ENCODE results near the gene TDRD15.
"Not testable (repeated sequence)": the region's sequence is repeated elsewhere in the genome, so short reads cannot be mapped to it uniquely, and the experiment has no call there.

TDRD15 gene

GRCh38 chr2:21104030-21104660 lies 19.6 kb upstream of the TDRD15 start:
- Mint-ChIP-seq H3K27me3 (no peaks in the 10 kb centered on the region), H3K27ac (no peak overlapping the region), H3K9me3 (no peaks in the 10 kb centered on the region), H3K36me3 (no peaks in the 10 kb centered on the region), H3K4me1 (no peaks in the 10 kb centered on the region), H3K4me3 (no peak overlapping the region)
- CTCF ChIA-PET = no interaction called here
- no peak for DNase-seq

GRCh38 chr2:21111012-21111411 lies 12.8 kb upstream of the TDRD15 start:
- CTCF ChIA-PET = no interaction called here
- Mint-ChIP-seq H3K4me3 (no peak overlapping the region), H3K36me3 (no peaks in the 10 kb centered on the region), H3K27me3 (no peaks in the 10 kb centered on the region), H3K4me1 (no peaks in the 10 kb centered on the region), H3K9me3 (no peaks in the 10 kb centered on the region), H3K27ac (no peak overlapping the region)
- DNase-seq = no peak

- H3K4me3 Mint-ChIP-seq = no peak overlapping the region
- H3K27ac Mint-ChIP-seq = no peak overlapping the region
- DNase-seq = no peak
- no peaks in the 10 kb centered on the region for H3K4me1 Mint-ChIP-seq
- no peaks in the 10 kb centered on the region for H3K9me3 Mint-ChIP-seq
- CTCF ChIA-PET = interaction anchor here (0.6 to 4.2 kb wide), 6 partner anchors 71 to 667 kb away, joined by 3 to 28 read pairs (median 3); partner anchors contain the start of gene APOB
- no peaks in the 10 kb centered on the region for H3K27me3 Mint-ChIP-seq
- no peaks in the 10 kb centered on the region for H3K36me3 Mint-ChIP-seq
Measured at GRCh38 chr2:21117688-21118087, 6.1 kb upstream of the TDRD15 start.

GRCh38 chr2:21118302-21118920 lies 5.4 kb upstream of the TDRD15 start:
- H3K36me3 Mint-ChIP-seq = no peaks in the 10 kb centered on the region
- no peaks in the 10 kb centered on the region for H3K27me3 Mint-ChIP-seq
- DNase-seq = peak; percentile 26
- H3K4me3 Mint-ChIP-seq = no peak overlapping the region
- CTCF ChIA-PET = interaction anchor here (1.2 to 4.2 kb wide), 4 partner anchors 72 to 457 kb away, joined by 3 to 28 read pairs (median 8); partner anchors contain the start of gene APOB
- H3K9me3 Mint-ChIP-seq = no peaks in the 10 kb centered on the region
- H3K4me1 Mint-ChIP-seq = no peaks in the 10 kb centered on the region
- no peak overlapping the region for H3K27ac Mint-ChIP-seq

- H3K4me1 Mint-ChIP-seq = no peaks in the 10 kb centered on the region
- no peak overlapping the region for H3K27ac Mint-ChIP-seq
- H3K27me3 Mint-ChIP-seq = no peaks in the 10 kb centered on the region
- CTCF ChIA-PET = no interaction called here
- H3K4me3 Mint-ChIP-seq = no peak overlapping the region
- H3K36me3 Mint-ChIP-seq = no peaks in the 10 kb centered on the region
- H3K9me3 Mint-ChIP-seq = no peaks in the 10 kb centered on the region
- DNase-seq = no peak
Measured at GRCh38 chr2:21131861-21132260, 8.1 kb downstream of the TDRD15 start.

- no peak for DNase-seq
- Mint-ChIP-seq H3K4me3 (no peak overlapping the region), H3K4me1 (no peaks in the 10 kb centered on the region), H3K27me3 (no peaks in the 10 kb centered on the region), H3K27ac (no peak overlapping the region), H3K36me3 (no peaks in the 10 kb centered on the region), H3K9me3 (no peaks in the 10 kb centered on the region)
- CTCF ChIA-PET = no interaction called here
Measured at GRCh38 chr2:21135585-21135984, 11.8 kb downstream of the TDRD15 start.

GRCh38 chr2:21142149-21142548 lies 18.4 kb downstream of the TDRD15 start:
- H3K9me3 Mint-ChIP-seq = no peaks in the 10 kb centered on the region
- no peak overlapping the region for H3K27ac Mint-ChIP-seq
- no peak for DNase-seq
- H3K4me1 Mint-ChIP-seq = no peaks in the 10 kb centered on the region
- no peaks in the 10 kb centered on the region for H3K27me3 Mint-ChIP-seq
- no peaks in the 10 kb centered on the region for H3K36me3 Mint-ChIP-seq
- CTCF ChIA-PET = no interaction called here
- H3K4me3 Mint-ChIP-seq = no peak overlapping the region

GRCh38 chr2:21146638-21147037 lies 22.9 kb downstream of the TDRD15 start:
- H3K9me3 Mint-ChIP-seq = no peaks in the 10 kb centered on the region
- CTCF ChIA-PET = no interaction called here
- H3K27ac Mint-ChIP-seq = no peak overlapping the region
- no peaks in the 10 kb centered on the region for H3K27me3 Mint-ChIP-seq
- no peak for DNase-seq
- H3K36me3 Mint-ChIP-seq = no peaks in the 10 kb centered on the region
- no peak overlapping the region for H3K4me3 Mint-ChIP-seq
- H3K4me1 Mint-ChIP-seq = no peaks in the 10 kb centered on the region

- CTCF ChIA-PET = no interaction called here
- Mint-ChIP-seq H3K4me1 (no peaks in the 10 kb centered on the region), H3K4me3 (no peak overlapping the region), H3K27ac (no peak overlapping the region), H3K36me3 (no peaks in the 10 kb centered on the region), H3K9me3 (no peaks in the 10 kb centered on the region), H3K27me3 (no peaks in the 10 kb centered on the region)
- no peak for DNase-seq
Measured at GRCh38 chr2:21148718-21149117, 24.9 kb downstream of the TDRD15 start.

GRCh38 chr2:21151234-21151633 lies 27.5 kb downstream of the TDRD15 start:
- H3K4me1 Mint-ChIP-seq, H3K27ac Mint-ChIP-seq, H3K36me3 Mint-ChIP-seq, DNase-seq, H3K4me3 Mint-ChIP-seq, CTCF ChIA-PET, H3K9me3 Mint-ChIP-seq, H3K27me3 Mint-ChIP-seq: not testable (repeated sequence)

GRCh38 chr2:21155365-21156136 lies 31.8 kb downstream of the TDRD15 start:
- H3K36me3 Mint-ChIP-seq = no peaks in the 10 kb centered on the region
- CTCF ChIA-PET = no interaction called here

GRCh38 chr2:21161122-21161521 lies 37.4 kb downstream of the TDRD15 start:
- Mint-ChIP-seq H3K4me1 (no peaks in the 10 kb centered on the region), H3K27me3 (no peaks in the 10 kb centered on the region), H3K36me3 (no peaks in the 10 kb centered on the region), H3K4me3 (no peak overlapping the region), H3K9me3 (peaks cover 3% of the 10 kb centered on the region), H3K27ac (no peak overlapping the region)
- CTCF ChIA-PET = no interaction called here
- DNase-seq = no peak

More at GRCh38 chr2:21155365-21156136, 31.8 kb downstream of the TDRD15 start:
- Mint-ChIP-seq H3K27ac (no peak overlapping the region), H3K9me3 (no peaks in the 10 kb centered on the region), H3K4me3 (no peak overlapping the region), H3K27me3 (no peaks in the 10 kb centered on the region), H3K4me1 (no peaks in the 10 kb centered on the region)
- no peak for DNase-seq

- CTCF ChIA-PET = no interaction called here
- Mint-ChIP-seq H3K36me3 (no peaks in the 10 kb centered on the region), H3K9me3 (peaks cover 3% of the 10 kb centered on the region), H3K4me1 (no peaks in the 10 kb centered on the region), H3K27me3 (no peaks in the 10 kb centered on the region), H3K27ac (no peak overlapping the region), H3K4me3 (no peak overlapping the region)
- no peak for DNase-seq
Measured at GRCh38 chr2:21161832-21162614, 38.3 kb downstream of the TDRD15 start.

- no peak for DNase-seq
- no peak overlapping the region for H3K27ac Mint-ChIP-seq
- CTCF ChIA-PET = no interaction called here
- no peaks in the 10 kb centered on the region for H3K4me1 Mint-ChIP-seq
- no peaks in the 10 kb centered on the region for H3K27me3 Mint-ChIP-seq
- H3K4me3 Mint-ChIP-seq = no peak overlapping the region
- peaks cover 3% of the 10 kb centered on the region for H3K9me3 Mint-ChIP-seq
- H3K36me3 Mint-ChIP-seq = no peaks in the 10 kb centered on the region
Measured at GRCh38 chr2:21162615-21162878, 38.8 kb downstream of the TDRD15 start.
